HG02588 (cell line): ENCODE data around the gene PLEKHG1.

Source experiments
- ATAC-seq: cut with Tn5 transposase; IDR thresholded peaks from one replicate; pipeline ENCODE4 v1.9.1; 2021; ENCODE audit warnings: mild to moderate bottlenecking, moderate library complexity; ENCODE audit not compliant: unreplicated experiment

Gene PLEKHG1

GRCh38 chr6:150617496-150618460, 18.1 kb downstream of the PLEKHG1 start:
- no peak for ATAC-seq

GRCh38 chr6:150619275-150619674, 19.6 kb downstream of the PLEKHG1 start:
- no peak for ATAC-seq

GRCh38 chr6:150620244-150620643, 20.6 kb downstream of the PLEKHG1 start:
- no peak for ATAC-seq

GRCh38 chr6:150620763-150621162, 21.1 kb downstream of the PLEKHG1 start:
- no peak for ATAC-seq

- no peak for ATAC-seq
These were observed 22.8 kb downstream of the PLEKHG1 start for GRCh38 chr6:150622476-150622875.

- ATAC-seq, result peak; percentile 97
These were observed 23.5 kb downstream of the PLEKHG1 start for GRCh38 chr6:150622941-150623874.

- ATAC-seq, result no peak
These were observed 24.5 kb downstream of the PLEKHG1 start for GRCh38 chr6:150624191-150624590.

GRCh38 chr6:150625927-150626326, 26.2 kb downstream of the PLEKHG1 start:
- no peak for ATAC-seq

- no peak for ATAC-seq
These were observed 27.5 kb downstream of the PLEKHG1 start for GRCh38 chr6:150627154-150627553.

GRCh38 chr6:150627585-150628025, 27.9 kb downstream of the PLEKHG1 start:
- ATAC-seq, result no peak

- ATAC-seq, result no peak
These were observed 29.2 kb downstream of the PLEKHG1 start for GRCh38 chr6:150628908-150629307.

GRCh38 chr6:150631283-150631983, 31.7 kb downstream of the PLEKHG1 start:
- ATAC-seq, result no peak

GRCh38 chr6:150631984-150632642, 32.4 kb downstream of the PLEKHG1 start:
- ATAC-seq, result no peak

GRCh38 chr6:150632785-150633485, 33.2 kb downstream of the PLEKHG1 start:
- peak; percentile 44 for ATAC-seq

- ATAC-seq, result peak; percentile 16
These were observed 33.8 kb downstream of the PLEKHG1 start for GRCh38 chr6:150633486-150633834.

GRCh38 chr6:150634176-150634963, 34.7 kb downstream of the PLEKHG1 start:
- ATAC-seq, result no peak

GRCh38 chr6:150634964-150635292, 35.2 kb downstream of the PLEKHG1 start:
- ATAC-seq, result no peak

- no peak for ATAC-seq
These were observed 36.3 kb downstream of the PLEKHG1 start for GRCh38 chr6:150635906-150636514.

GRCh38 chr6:150636808-150637207, 37.1 kb downstream of the PLEKHG1 start:
- ATAC-seq, result no peak
